ENCODE results near the gene EEFSEC.

DNA sequence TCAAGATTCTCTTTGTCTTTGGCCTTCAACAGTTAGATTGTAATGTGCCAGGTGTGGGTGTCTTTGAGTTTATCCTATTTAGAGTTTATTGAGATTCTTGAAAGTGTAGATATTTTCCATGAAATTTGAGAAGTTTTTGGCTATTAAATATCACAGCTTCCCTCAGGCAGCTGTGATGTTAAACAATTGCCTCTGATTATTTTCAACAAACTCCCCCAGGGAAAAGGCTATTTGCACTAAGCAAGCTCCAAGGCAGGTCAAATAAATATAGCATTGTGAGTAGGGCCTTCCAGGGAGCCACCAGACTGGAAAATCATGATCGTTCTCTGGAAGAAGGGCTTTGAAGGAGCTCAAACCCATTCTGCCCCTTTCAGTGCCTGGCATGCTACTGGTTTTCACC lies 107.0 kb downstream of the EEFSEC start:
- TF ChIP-seq, protein P1, sequence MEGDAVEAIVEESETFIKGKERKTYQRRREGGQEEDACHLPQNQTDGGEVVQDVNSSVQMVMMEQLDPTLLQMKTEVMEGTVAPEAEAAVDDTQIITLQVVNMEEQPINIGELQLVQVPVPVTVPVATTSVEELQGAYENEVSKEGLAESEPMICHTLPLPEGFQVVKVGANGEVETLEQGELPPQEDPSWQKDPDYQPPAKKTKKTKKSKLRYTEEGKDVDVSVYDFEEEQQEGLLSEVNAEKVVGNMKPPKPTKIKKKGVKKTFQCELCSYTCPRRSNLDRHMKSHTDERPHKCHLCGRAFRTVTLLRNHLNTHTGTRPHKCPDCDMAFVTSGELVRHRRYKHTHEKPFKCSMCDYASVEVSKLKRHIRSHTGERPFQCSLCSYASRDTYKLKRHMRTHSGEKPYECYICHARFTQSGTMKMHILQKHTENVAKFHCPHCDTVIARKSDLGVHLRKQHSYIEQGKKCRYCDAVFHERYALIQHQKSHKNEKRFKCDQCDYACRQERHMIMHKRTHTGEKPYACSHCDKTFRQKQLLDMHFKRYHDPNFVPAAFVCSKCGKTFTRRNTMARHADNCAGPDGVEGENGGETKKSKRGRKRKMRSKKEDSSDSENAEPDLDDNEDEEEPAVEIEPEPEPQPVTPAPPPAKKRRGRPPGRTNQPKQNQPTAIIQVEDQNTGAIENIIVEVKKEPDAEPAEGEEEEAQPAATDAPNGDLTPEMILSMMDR (IDR thresholded peaks at IDR 0.05 in 8 of 11, conservative IDR thresholded peaks at IDR 0.05 in 3 of 11), result no peak
- TF ChIP-seq POLR2A (IDR thresholded peaks at IDR 0.05), result no peak
- TF ChIP-seq POLR2AphosphoS5 (IDR thresholded peaks at IDR 0.05), result no peak
